OCI-LY3 (cell line): ENCODE data around the gene RAPGEF3.

ENCODE experiments used
- H2AFZ ChIP-seq: fragments of 200-600, 300-600 bp; shearing (Covaris generic); 2 replicates; pipeline ENCODE4 v1.6.0; 2014; ENCODE audit warnings: antibody characterized with exemption, low read depth, low read length
- H3K27ac ChIP-seq: fragments of 200-600, 300-600 bp; sonication (generic); 2 replicates; pipeline ENCODE4 v1.5.1; 2014; ENCODE audit warnings: mild to moderate bottlenecking, low read length, moderate library complexity, mixed read lengths
- H3K27me3 ChIP-seq: fragments of 200-600, 300-600 bp; sonication (generic); 2 replicates; pipeline ENCODE4 v1.6.1; 2014; ENCODE audit warnings: low read depth, low read length, mixed read lengths
- H3K36me3 ChIP-seq: fragments of 200-600, 300-600 bp; sonication (generic); replicated peaks from 2 replicates; pipeline ENCODE3; 2014; ENCODE audit warnings: low read depth, low read length, mixed read lengths
- H3K4me1 ChIP-seq: fragments of 300-600, 200-600 bp; sonication (generic); 2 replicates; pipeline ENCODE4 v1.6.1; 2014; ENCODE audit warnings: low read length, mixed read lengths
- H3K4me2 ChIP-seq: fragments of 200-600, 300-600 bp; sonication (generic); 2 replicates; pipeline ENCODE4 v1.6.1; 2014; ENCODE audit warnings: low read length, mixed read lengths
- H3K4me3 ChIP-seq: fragments of 300-600, 200-600 bp; sonication (generic); 2 replicates; pipeline ENCODE4 v1.5.1; 2014; ENCODE audit warnings: antibody characterized with exemption, mild to moderate bottlenecking, low read length, moderate library complexity
- H3K79me2 ChIP-seq: fragments of 300-600, 200-600 bp; shearing (Covaris generic); 2 replicates; pipeline ENCODE4 v1.6.1; 2014; ENCODE audit warnings: mild to moderate bottlenecking, low read length, mixed read lengths
- H3K9ac ChIP-seq: fragments of 300-600, 200-600 bp; shearing (Covaris generic); 2 replicates; pipeline ENCODE4 v1.6.0; 2014; ENCODE audit warnings: mild to moderate bottlenecking, low read length, moderate library complexity
- H3K9me3 ChIP-seq: fragments of 200-600, 300-600 bp; shearing (Covaris generic); 2 replicates; pipeline ENCODE4 v1.6.1; 2014; ENCODE audit warnings: low read length, mixed read lengths; ENCODE audit not compliant: insufficient read depth
- H4K20me1 ChIP-seq: fragments of 200-600, 300-600 bp; sonication (generic); 2 replicates; pipeline ENCODE4 v1.6.1; 2016; ENCODE audit warnings: low read length, mixed read lengths; ENCODE audit not compliant: insufficient read depth
- CTCF ChIP-seq: fragments of 200-600, 300-600 bp; sonication (generic); IDR thresholded peaks from 2 replicates; pipeline ENCODE4 v1.5.1; 2014; ENCODE audit warnings: antibody characterized with exemption, low read length, low read depth
- EZH2phosphoT487 ChIP-seq: fragments of 200-600 bp; shearing (Covaris generic); IDR thresholded peaks from 2 replicates; pipeline ENCODE4 v1.6.1; 2018; ENCODE audit warnings: antibody characterized with exemption, mixed run types, low read depth

The RAPGEF3 gene

GRCh38 chr12:47777741-47778558 lies 19.3 kb upstream of the RAPGEF3 start:
- Histone ChIP-seq H3K9ac (no peak overlapping the region), H3K9me3 (no peaks in the 10 kb centered on the region), H3K36me3 (no peaks in the 10 kb centered on the region), H3K4me2 (no peak overlapping the region), H4K20me1 (0 out of 2 replicates have a peak, but pooled peaks cover 3% of the 10 kb centered on the region), H2AFZ (no peak overlapping the region), H3K27me3 (no peaks in the 10 kb centered on the region), H3K79me2 (peaks cover 12% of the 10 kb centered on the region), H3K27ac (no peak overlapping the region), H3K4me1 (peaks cover 21% of the 10 kb centered on the region), H3K4me3 (no peak overlapping the region)
- TF ChIP-seq EZH2phosphoT487, result no peak
- TF ChIP-seq CTCF, result no peak

GRCh38 chr12:47777151-47777550 lies 18.5 kb upstream of the RAPGEF3 start:
- TF ChIP-seq CTCF, result no peak
- no peak for TF ChIP-seq EZH2phosphoT487
- H3K4me3 ChIP-seq, result no peak overlapping the region
- H3K79me2 ChIP-seq, result peaks cover 12% of the 10 kb centered on the region
- H4K20me1 ChIP-seq, result 0 out of 2 replicates have a peak, but pooled peaks cover 3% of the 10 kb centered on the region
- H3K4me1 ChIP-seq, result peaks cover 26% of the 10 kb centered on the region
- no peak overlapping the region for H3K4me2 ChIP-seq
- no peaks in the 10 kb centered on the region for H3K27me3 ChIP-seq
- H3K27ac ChIP-seq, result no peak overlapping the region
- H3K9ac ChIP-seq, result no peak overlapping the region
- no peaks in the 10 kb centered on the region for H3K36me3 ChIP-seq
- no peaks in the 10 kb centered on the region for H3K9me3 ChIP-seq
- no peak overlapping the region for H2AFZ ChIP-seq

GRCh38 chr12:47776471-47777143 lies 17.9 kb upstream of the RAPGEF3 start:
- Histone ChIP-seq H3K4me2 (no peak overlapping the region), H4K20me1 (0 out of 2 replicates have a peak, but pooled peaks cover 3% of the 10 kb centered on the region), H2AFZ (no peak overlapping the region), H3K4me3 (no peak overlapping the region), H3K79me2 (peaks cover 12% of the 10 kb centered on the region), H3K27ac (no peak overlapping the region), H3K9ac (no peak overlapping the region), H3K36me3 (no peaks in the 10 kb centered on the region), H3K27me3 (no peaks in the 10 kb centered on the region), H3K4me1 (peaks cover 29% of the 10 kb centered on the region), H3K9me3 (no peaks in the 10 kb centered on the region)
- TF ChIP-seq EZH2phosphoT487 (no peak), CTCF (no peak)
